ENCODE measurements around the gene SATB1. TPM values are rescaled to one million over a fixed set of nuclear protein-coding genes. Genes with fewer than 3 reads are reported as not detected.
"Not testable (repeated sequence)": the region's sequence is repeated elsewhere in the genome, so short reads cannot be mapped to it uniquely, and the experiment has no call there.

The SATB1 gene
- total and polyA plus RNA-seq, 8 donors: 7.7 to 168 (median 54.5) TPM

- Histone ChIP-seq H3K9me3 (no peaks in the 10 kb centered on the region), H3K27me3 (no peaks in the 10 kb centered on the region), H3K36me3 (no peaks in the 10 kb centered on the region), H3K27ac (no peak overlapping the region), H3K4me1 (no peaks in the 10 kb centered on the region), H3K4me3 (no peak overlapping the region)
- no peak for TF ChIP-seq EP300 (IDR thresholded peaks at IDR 0.05)
- no peak for TF ChIP-seq POLR2AphosphoS5 (IDR thresholded peaks at IDR 0.05)
- TF ChIP-seq POLR2A (IDR thresholded peaks at IDR 0.05): no peak
- no peak for TF ChIP-seq CTCF (IDR thresholded peaks at IDR 0.05)
- DNase-seq: no peak
- intact Hi-C loops (cut with DNase I; ENCODE audit: low total_unique reads): no loop called here
Measured at GRCh38 chr3:18334837-18335601, 90.1 kb downstream of the SATB1 start.

DNA sequence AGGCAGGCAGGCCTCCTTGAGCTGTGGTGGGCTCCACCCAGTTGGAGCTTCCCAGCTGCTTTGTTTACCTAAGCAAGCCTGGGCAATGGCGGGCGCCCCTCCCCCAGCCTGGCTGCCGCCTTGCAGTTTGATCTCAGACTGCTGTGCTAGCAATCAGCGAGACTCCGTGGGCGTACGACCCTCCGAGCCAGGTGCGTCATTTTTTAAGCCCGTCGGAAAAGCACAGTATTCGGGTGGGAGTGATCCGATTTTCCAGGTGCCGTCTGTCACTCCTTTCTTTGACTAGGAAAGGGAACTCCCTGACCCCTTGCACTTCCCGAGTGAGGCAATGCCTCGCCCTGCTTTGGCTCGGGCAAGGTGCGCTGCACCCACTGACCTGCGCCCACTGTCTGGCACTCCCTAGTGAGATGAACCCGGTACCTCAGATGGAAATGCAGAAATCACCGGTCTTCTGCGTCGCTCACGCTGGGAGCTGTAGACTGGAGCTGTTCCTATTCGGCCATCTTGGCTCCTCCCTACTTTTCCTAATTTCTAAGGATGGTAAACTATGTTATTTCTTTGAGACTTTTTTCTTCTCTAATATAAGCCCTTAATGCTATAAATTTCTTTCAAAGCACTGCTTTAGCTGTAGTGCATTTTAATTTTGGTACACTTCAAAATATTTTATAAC lies 94.2 kb downstream of the SATB1 start:
- H3K36me3 ChIP-seq; H3K27me3 ChIP-seq; intact Hi-C loops (cut with DNase I; ENCODE audit: low total_unique reads); H3K4me1 ChIP-seq; H3K27ac ChIP-seq; H3K9me3 ChIP-seq; DNase-seq: not testable (repeated sequence)
- 34 to 51% (median 48%) methylated on average over 21 to 25 of the region's 25 CpGs for WGBS, 5 donors
- peak overlapping the region in 3 of 4 donors; percentile 24 to 34 (median 25) for H3K4me3 ChIP-seq

DNA sequence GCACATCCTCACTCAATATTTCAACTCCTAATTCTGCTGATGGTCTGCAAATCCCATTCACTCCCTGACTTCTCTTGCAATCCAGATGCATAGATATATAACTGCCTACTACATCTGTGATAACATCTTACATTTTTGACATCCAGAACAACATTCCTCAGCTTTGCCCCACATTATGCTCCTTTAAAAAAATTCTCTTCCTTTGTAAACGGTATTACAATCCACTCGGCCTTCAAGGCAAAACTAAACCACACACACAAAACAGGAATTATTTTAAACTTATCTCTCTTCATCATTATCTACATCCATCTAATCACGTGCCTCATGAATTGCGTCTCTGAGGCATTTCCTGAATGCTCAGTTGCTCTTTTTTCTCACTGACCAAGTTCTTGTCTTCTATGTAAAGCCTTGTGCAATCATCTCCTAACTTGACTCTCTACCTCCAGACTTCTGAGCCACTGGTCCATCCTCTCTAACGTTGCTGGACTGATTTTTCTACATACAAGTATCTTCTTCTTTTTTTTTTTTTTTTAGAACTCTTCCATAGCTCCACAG lies 117.0 kb downstream of the SATB1 start:
- Histone ChIP-seq H3K4me1 (no peaks in the 10 kb centered on the region), H3K4me3 (no peak overlapping the region), H3K27ac (no peak overlapping the region), H3K36me3 (no peaks in the 10 kb centered on the region), H3K27me3 (no peaks in the 10 kb centered on the region), H3K9me3 (no peaks in the 10 kb centered on the region)
- intact Hi-C loops (cut with DNase I; ENCODE audit: low total_unique reads): no loop called here
- TF ChIP-seq EP300 (IDR thresholded peaks at IDR 0.05): no peak
- no peak for TF ChIP-seq POLR2A (IDR thresholded peaks at IDR 0.05)
- TF ChIP-seq POLR2AphosphoS5 (IDR thresholded peaks at IDR 0.05): no peak
- 44 to 65% (median 64%) methylated on average over 5 of the region's 5 CpGs for WGBS, 5 donors
- DNase-seq: no peak

DNA sequence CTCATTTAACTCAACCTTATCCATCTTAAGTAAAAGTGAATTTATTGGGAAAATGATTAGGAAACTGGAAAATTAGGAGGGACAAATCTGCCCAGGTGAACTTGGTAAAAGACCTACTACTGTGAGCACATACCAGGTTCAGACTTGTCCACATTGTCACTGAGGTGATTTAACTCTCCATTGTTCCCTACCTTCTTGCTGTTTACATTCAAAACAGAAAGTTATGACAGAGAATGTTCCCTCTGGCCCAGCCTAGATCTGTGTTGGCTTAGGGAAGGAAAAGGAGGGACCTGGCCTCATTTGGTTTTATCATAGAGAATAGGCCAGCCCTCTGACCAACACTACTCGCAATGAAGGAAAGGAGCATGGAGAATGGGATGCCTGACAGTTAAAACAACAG lies 117.6 kb downstream of the SATB1 start:
- no peaks in the 10 kb centered on the region for H3K4me1 ChIP-seq
- H3K36me3 ChIP-seq: no peaks in the 10 kb centered on the region
- 90 to 100% (median 97%) methylated on average over 1 of the region's 1 CpG for WGBS, 5 donors
- TF ChIP-seq POLR2AphosphoS5 (IDR thresholded peaks at IDR 0.05) (no peak), CTCF (IDR thresholded peaks at IDR 0.05) (no peak), POLR2A (IDR thresholded peaks at IDR 0.05) (no peak), EP300 (IDR thresholded peaks at IDR 0.05) (no peak)
- H3K27ac ChIP-seq: no peak overlapping the region
- intact Hi-C loops (cut with DNase I; ENCODE audit: low total_unique reads): no loop called here
- H3K4me3 ChIP-seq: no peak overlapping the region
- H3K27me3 ChIP-seq: no peaks in the 10 kb centered on the region
- no peak for DNase-seq
- no peaks in the 10 kb centered on the region for H3K9me3 ChIP-seq

DNA sequence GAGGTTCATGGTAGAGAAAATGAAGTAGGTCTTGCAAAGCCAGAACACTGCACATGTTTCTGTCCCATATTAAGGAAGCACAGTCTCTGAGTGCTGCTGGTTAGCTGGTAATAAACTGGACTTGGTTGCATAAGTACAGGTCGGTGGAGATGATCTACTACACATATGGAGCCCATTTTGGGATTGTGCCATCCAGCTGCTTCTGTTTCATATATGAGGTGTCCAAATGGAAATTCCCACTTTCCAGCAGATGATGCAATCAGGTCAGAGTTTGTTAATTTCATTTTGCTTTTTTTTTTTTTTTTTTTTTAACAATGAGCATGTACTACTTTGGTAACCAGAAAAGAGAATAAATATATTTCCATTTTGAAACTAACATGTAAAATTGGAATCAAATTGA lies 122.6 kb downstream of the SATB1 start:
- WGBS, 5 donors: 65 to 96% (median 85%) methylated on average over 1 of the region's 1 CpG
- DNase-seq: no peak
- peaks cover 0 to under 1% (median 0%) of the 10 kb centered on the region in 4 donors for H3K9me3 ChIP-seq
- no peak overlapping the region for H3K4me3 ChIP-seq
- no peaks in the 10 kb centered on the region for H3K27me3 ChIP-seq
- H3K4me1 ChIP-seq: no peaks in the 10 kb centered on the region
- intact Hi-C loops (cut with DNase I; ENCODE audit: low total_unique reads): no loop called here
- TF ChIP-seq CTCF (IDR thresholded peaks at IDR 0.05) (no peak), POLR2AphosphoS5 (IDR thresholded peaks at IDR 0.05) (no peak), POLR2A (IDR thresholded peaks at IDR 0.05) (no peak), EP300 (IDR thresholded peaks at IDR 0.05) (no peak)
- no peaks in the 10 kb centered on the region for H3K36me3 ChIP-seq
- no peak overlapping the region for H3K27ac ChIP-seq
